NCI-H524 treated with DMSO at 0.1 percent for 48 hours (cell line): ENCODE data around the gene UBAP2L.
A peak's percentile ranks its signal among the peaks of the same experiment; 100 is the strongest.
"Not testable (repeated sequence)": the region's sequence is repeated elsewhere in the genome, so short reads cannot be mapped to it uniquely, and the experiment has no call there.

ENCODE experiments used
- DNase-seq: peaks from one replicate; lab custom pipeline; 2025; lab: John Stamatoyannopoulos, UW

Gene UBAP2L

GRCh38 chr1:154205778-154206177, 15.0 kb upstream of the UBAP2L start:
- not testable (repeated sequence) for DNase-seq

- no peak for DNase-seq
Observed at GRCh38 chr1:154206196-154206595, 14.6 kb upstream of the UBAP2L start, which contains the start of gene CFAP141. CFAP141 (minus strand) TSS chr1:154206333; CDS start chr1:154206307, 26 bp downstream.

- DNase-seq: peak; percentile 9
Observed at GRCh38 chr1:154207262-154207661, 13.5 kb upstream of the UBAP2L start.

- DNase-seq: no peak
Observed at GRCh38 chr1:154208677-154209388, 11.9 kb upstream of the UBAP2L start.

- DNase-seq: no peak
Observed at GRCh38 chr1:154212083-154212482, 8.7 kb upstream of the UBAP2L start.

- no peak for DNase-seq
Observed at GRCh38 chr1:154213274-154213673, 7.5 kb upstream of the UBAP2L start.

- DNase-seq: no peak
Observed at GRCh38 chr1:154218545-154218944, 2.2 kb upstream of the UBAP2L start.

- DNase-seq: no peak
Observed at GRCh38 chr1:154219541-154219940, 1.2 kb upstream of the UBAP2L start.

GRCh38 chr1:154220970-154221277, 169 bp downstream of the UBAP2L start:
- no peak for DNase-seq

GRCh38 chr1:154221278-154222001, 685 bp downstream of the UBAP2L start:
- DNase-seq: no peak

- no peak for DNase-seq
Observed at GRCh38 chr1:154222518-154222917, 1.8 kb downstream of the UBAP2L start.

- no peak for DNase-seq
Observed at GRCh38 chr1:154222918-154223317, 2.2 kb downstream of the UBAP2L start.

- no peak for DNase-seq
Observed at GRCh38 chr1:154223621-154224020, 2.9 kb downstream of the UBAP2L start.

GRCh38 chr1:154225370-154225769, 4.6 kb downstream of the UBAP2L start:
- no peak for DNase-seq

GRCh38 chr1:154231112-154231511, 10.4 kb downstream of the UBAP2L start:
- not testable (repeated sequence) for DNase-seq

GRCh38 chr1:154233127-154233526, 12.4 kb downstream of the UBAP2L start:
- DNase-seq: not testable (repeated sequence)

- DNase-seq: no peak
Observed at GRCh38 chr1:154236855-154237254, 16.1 kb downstream of the UBAP2L start.

- no peak for DNase-seq
Observed at GRCh38 chr1:154237435-154237834, 16.7 kb downstream of the UBAP2L start.

GRCh38 chr1:154237880-154238506, 17.2 kb downstream of the UBAP2L start:
- DNase-seq: no peak

GRCh38 chr1:154239491-154239890, 18.7 kb downstream of the UBAP2L start:
- DNase-seq: no peak

GRCh38 chr1:154240294-154240833, 19.6 kb downstream of the UBAP2L start:
- DNase-seq: no peak

GRCh38 chr1:154241703-154242351, 21.1 kb downstream of the UBAP2L start:
- DNase-seq: no peak
